K562 (cell line): ENCODE measurements around the gene LMO7. TPM values are rescaled to one million over a fixed set of nuclear protein-coding genes. Genes with fewer than 3 reads are reported as not detected.
"Not testable (repeated sequence)": the region's sequence is repeated elsewhere in the genome, so short reads cannot be mapped to it uniquely, and the experiment has no call there.

Source experiments
- ATAC-seq: fragments of 200-7000 bp; cut with Tn5 transposase; 3 replicates; pipeline ENCODE4 v1.9.1; 2020; ENCODE audit warnings: moderate library complexity
- BruUV-seq: library from RNA; stranded (reverse); fragments of 400-500 nt; replicated peaks from 2 replicates; lab custom pipeline; 2021; lab: Mats Ljungman, UMichigan
- CTCF ChIA-PET: fragments of 300-600 bp; formaldehyde crosslinking; extraction: SDS; loops from one replicate; lab custom pipeline; 2021; ENCODE audit warnings: low intra/inter-chr PET ratio; lab: Yijun Ruan, JAX
- POLR2A ChIA-PET: fragments of 300-600, 350-650 bp; sonication (Branson Sonifier 250); formaldehyde crosslinking; extraction: SDS; loops from one replicate; lab custom pipeline; 2021; ENCODE audit warnings: antibody characterized with exemption, inconsistent platforms; lab: Yijun Ruan, JAX
- DNase-seq, 4 experiments: peaks; one replicate each; pipeline versions ENCODE4 v3.0.0 to v3.0.0-alpha.2; 2011 to 2018; ENCODE audit warnings: low spot score in 3 of 4, mixed read lengths in 3 of 4; ENCODE audit errors: extremely low read depth in 1 of 4
- FAIRE-seq: peaks from 2 replicates; lab custom pipeline; 2011; peaks lifted over from hg19 to GRCh38; lab: Jason Lieb, UNC
- H2AFZ ChIP-seq: 2 replicates; pipeline ENCODE4 v1.6.0; 2011; ENCODE audit warnings: low read depth, low read length, control low read depth, inconsistent platforms
- H3K27ac ChIP-seq: fragments of 200-600 bp; 3 replicates; pipeline ENCODE4 v1.8.0; 2011; ENCODE audit warnings: low read depth, mild to moderate bottlenecking, control low read depth, inconsistent platforms, low read length, moderate library complexity, mixed read lengths; ENCODE audit errors: extremely low read depth
- H3K27me3 ChIP-seq, 2 experiments: fragments of 300-600 bp in 1 of 2; 2 replicates in 1 of 2; 3 replicates in 1 of 2; pipeline versions ENCODE4 v1.6.0 to v1.8.0; 2011; ENCODE audit warnings: inconsistent platforms in 2 of 2, low read length in 2 of 2, mild to moderate bottlenecking in 1 of 2, mixed read lengths in 1 of 2, moderate library complexity in 1 of 2; ENCODE audit not compliant: control insufficient read depth in 2 of 2, insufficient read depth in 2 of 2
- H3K36me3 ChIP-seq: fragments of 300-600 bp; 3 replicates; pipeline ENCODE4 v1.8.0; 2011; ENCODE audit warnings: mild to moderate bottlenecking, low read length, inconsistent platforms; ENCODE audit not compliant: control insufficient read depth, insufficient read depth
- H3K4me1 ChIP-seq, 2 experiments: fragments of 200-600 bp in 1 of 2; replicated peaks in 1 of 2; 2 replicates in 1 of 2; 3 replicates in 1 of 2; pipeline versions ENCODE4 v1.5.1 to v1.8.0; 2011; ENCODE audit warnings: inconsistent platforms in 2 of 2, low read length in 2 of 2, mild to moderate bottlenecking in 1 of 2, mixed read lengths in 1 of 2, moderate library complexity in 1 of 2; ENCODE audit not compliant: control insufficient read depth in 2 of 2, insufficient read depth in 2 of 2
- H3K4me2 ChIP-seq: 2 replicates; pipeline ENCODE4 v1.6.1; 2011; ENCODE audit warnings: low read length, control low read depth, inconsistent platforms, mixed read lengths; ENCODE audit not compliant: insufficient read depth
- H3K4me3 ChIP-seq: fragments of 200-600 bp; sonication (generic), shearing (Covaris generic); 2 replicates; pipeline ENCODE4 v1.5.1; 2016; ENCODE audit warnings: control low read depth, inconsistent platforms
- H3K79me2 ChIP-seq: fragments of 200-600 bp; 3 replicates; pipeline ENCODE4 v1.8.0; 2011; ENCODE audit warnings: low read length, inconsistent platforms; ENCODE audit not compliant: control insufficient read depth, insufficient read depth
- H3K9ac ChIP-seq, 2 experiments: 2 replicates each; pipeline versions ENCODE4 v1.6.0 to v1.6.1; 2011; ENCODE audit warnings: low read depth in 2 of 2, low read length in 2 of 2, control low read depth in 1 of 2, inconsistent platforms in 1 of 2, mild to moderate bottlenecking in 1 of 2, mixed read lengths in 1 of 2; ENCODE audit not compliant: insufficient read depth in 1 of 2
- H3K9me1 ChIP-seq: one replicate; pipeline ENCODE4 v1.6.0; 2011; ENCODE audit warnings: inconsistent platforms, mild to moderate bottlenecking, low read length, moderate library complexity; ENCODE audit not compliant: control insufficient read depth, insufficient read depth
- H3K9me3 ChIP-seq: replicated peaks from 2 replicates; pipeline ENCODE4 v1.5.1; 2011; ENCODE audit warnings: low read depth, low read length, inconsistent platforms; ENCODE audit not compliant: control insufficient read depth, insufficient read depth
- H4K20me1 ChIP-seq: replicated peaks from 2 replicates; pipeline ENCODE4 v1.6.1; 2011; ENCODE audit warnings: low read length, inconsistent platforms, mixed read lengths; ENCODE audit not compliant: control insufficient read depth, insufficient read depth
- C11orf30 ChIP-seq: fragments of 450-650 bp; IDR thresholded peaks from 2 replicates; pipeline ENCODE4 v1.6.1; 2016; ENCODE audit warnings: low read depth, mild to moderate bottlenecking
- CBX8 ChIP-seq: fragments of 200-600 bp; sonication (generic); IDR thresholded peaks from 2 replicates; pipeline ENCODE4 v1.6.1; 2012; ENCODE audit warnings: borderline replicate concordance, mixed run types, low read depth, mild to moderate bottlenecking, moderate library complexity, mixed read lengths, low read length, control low read depth, inconsistent platforms; ENCODE audit not compliant: poor library complexity, severe bottlenecking; ENCODE audit errors: extremely low read depth
- WGBS: fragments of 100-300 bp; shearing (Covaris generic); methylation state at CpG from one replicate; pipeline ENCODE4 v1.1.6; 2016; ENCODE audit warnings: low coverage, mixed read lengths; ENCODE audit not compliant: insufficient coverage; ENCODE audit errors: missing lambda C conversion rate; 5-methylcytosine and 5-hydroxymethylcytosine counted together
- in situ Hi-C: fragments of 300-500 bp; cut with MboI; formaldehyde crosslinking; loops from 4 replicates; pipeline ENCODE4 v1.15.0; 2018; ENCODE audit warnings: inconsistent platforms, mixed read lengths
- intact Hi-C: fragments of 100-400 bp; cut with micrococcal nuclease; formaldehyde crosslinking; loops from 2 replicates; pipeline ENCODE4 v1.14.2; 2022
- polyA plus RNA-seq, 8 experiments: library from polyadenylated mRNA; depleted of rRNA in 4 of 8; stranded (reverse) in 5 of 8; unstranded in 3 of 8; fragments of >200 nt; fragmentation: Nextera tagmentation in 2 of 8; fragmentation: Illumina TruSeq in 1 of 8; extraction: Ambion mirVana in 2 of 8; extraction: Trizol in 1 of 8; gene quantifications; 2 replicates each; pipeline versions ENCODE4 v1.2.1 to v1.2.3, GENCODE V29; 2011 to 2014; ENCODE audit warnings: inconsistent platforms in 1 of 8, missing spikeins in 1 of 8
- total RNA-seq, 7 experiments: library from RNA; depleted of rRNA in 6 of 7; stranded (reverse); fragments of >200 nt in 6 of 7; fragmentation: Illumina TruSeq in 2 of 7; extraction: Trizol in 2 of 7; gene quantifications; 2 replicates each; pipeline versions ENCODE4 v1.2.1 to v1.2.3, GENCODE V29; 2011 to 2021; ENCODE audit warnings: low replicate concordance in 1 of 7
- TF ChIP-seq, protein P1 (sequence below): fragments of 450-650 bp; conservative IDR thresholded peaks from 2 replicates; pipeline ENCODE4 v1.6.1; 2016; ENCODE audit warnings: missing genetic modification characterization, low read depth, mild to moderate bottlenecking, control low read depth, missing compliant biosample characterization

Gene LMO7
- total and polyA plus RNA-seq, 9 of the 15 experiments (the other 6 are each of a cell fraction or from before 2014, with no cell fraction given) = 0.42 to 4.3 (median 1.7) TPM

DNA sequence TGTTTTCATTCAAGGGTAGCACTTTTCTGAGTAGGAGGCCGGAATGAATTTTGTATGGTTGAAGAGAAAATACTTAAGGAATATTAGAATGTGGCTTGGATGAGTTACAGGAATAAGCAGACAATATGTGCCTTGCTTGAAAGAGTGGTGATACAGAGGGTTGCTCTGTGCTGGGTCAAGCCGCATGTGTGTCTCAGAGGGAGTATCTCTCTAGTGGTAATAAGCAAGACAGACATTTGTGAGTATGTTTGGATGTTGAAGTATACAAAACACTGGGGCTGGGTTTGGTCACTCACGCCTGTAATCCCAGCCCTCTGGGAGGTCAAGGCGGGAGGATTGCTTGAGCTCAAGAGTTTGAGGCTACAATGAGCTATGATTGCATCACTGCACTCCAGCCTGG is 103.9 kb downstream of the LMO7 start:
- Histone ChIP-seq H3K9me3 (no peaks in the 10 kb centered on the region), H3K36me3 (no peaks in the 10 kb centered on the region), H3K9ac (no peak overlapping the region), H3K79me2 (no peaks in the 10 kb centered on the region), H2AFZ (no peak overlapping the region), H4K20me1 (no peaks in the 10 kb centered on the region), H3K27ac (no peak overlapping the region), H3K4me1 (no peaks in the 10 kb centered on the region), H3K4me2 (no peak overlapping the region), H3K4me3 (no peak overlapping the region), H3K27me3 (no peaks in the 10 kb centered on the region), H3K9me1 (no peaks in the 10 kb centered on the region)
- no TSS peak for BruUV-seq
- POLR2A ChIA-PET = no interaction called here
- ATAC-seq (no peak), DNase-seq (no peak), FAIRE-seq (no peak)
- WGBS = 9% methylated on average over 4 of the region's 4 CpGs
- CTCF ChIA-PET = no interaction called here
- in situ Hi-C loops (no loop called here), intact Hi-C loops (no loop called here)
- TF ChIP-seq, protein P1, sequence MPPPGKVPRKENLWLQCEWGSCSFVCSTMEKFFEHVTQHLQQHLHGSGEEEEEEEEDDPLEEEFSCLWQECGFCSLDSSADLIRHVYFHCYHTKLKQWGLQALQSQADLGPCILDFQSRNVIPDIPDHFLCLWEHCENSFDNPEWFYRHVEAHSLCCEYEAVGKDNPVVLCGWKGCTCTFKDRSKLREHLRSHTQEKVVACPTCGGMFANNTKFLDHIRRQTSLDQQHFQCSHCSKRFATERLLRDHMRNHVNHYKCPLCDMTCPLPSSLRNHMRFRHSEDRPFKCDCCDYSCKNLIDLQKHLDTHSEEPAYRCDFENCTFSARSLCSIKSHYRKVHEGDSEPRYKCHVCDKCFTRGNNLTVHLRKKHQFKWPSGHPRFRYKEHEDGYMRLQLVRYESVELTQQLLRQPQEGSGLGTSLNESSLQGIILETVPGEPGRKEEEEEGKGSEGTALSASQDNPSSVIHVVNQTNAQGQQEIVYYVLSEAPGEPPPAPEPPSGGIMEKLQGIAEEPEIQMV (tag) = no peak
- TF ChIP-seq CBX8 (no peak), C11orf30 (no peak)

DNA sequence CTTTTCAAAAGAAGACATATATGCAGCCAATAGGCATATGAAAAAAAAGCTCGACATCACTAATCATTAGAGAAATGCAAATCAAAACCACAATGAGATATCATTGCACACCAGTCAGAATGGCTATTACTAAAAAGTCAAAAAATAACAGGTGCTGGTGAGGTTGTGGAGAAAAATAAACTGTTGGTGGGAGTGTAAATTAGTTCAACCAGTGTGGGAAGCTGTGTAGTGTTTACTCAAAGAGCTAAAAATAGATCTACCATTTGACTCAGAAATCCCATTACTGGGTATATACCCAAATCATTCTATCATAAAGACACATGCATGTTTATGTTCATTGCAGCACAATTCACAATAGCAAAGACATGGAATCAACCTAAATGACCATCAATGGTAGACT is 106.9 kb downstream of the LMO7 start:
- H3K9ac ChIP-seq, ATAC-seq, in situ Hi-C loops: not testable (repeated sequence)

More for the DNA sequence above, 106.9 kb downstream of the LMO7 start:
- H3K4me1 ChIP-seq, H3K27me3 ChIP-seq, H3K9me1 ChIP-seq, H3K27ac ChIP-seq, H3K9me3 ChIP-seq, POLR2A ChIA-PET, CTCF ChIA-PET, FAIRE-seq, H2AFZ ChIP-seq, DNase-seq, H4K20me1 ChIP-seq, H3K36me3 ChIP-seq, H3K4me2 ChIP-seq, H3K4me3 ChIP-seq, H3K79me2 ChIP-seq, intact Hi-C loops, BruUV-seq: not testable (repeated sequence)
- no CpG with 5 or more reads among the region's 1 CpG for WGBS
